ENCODE results near the gene TAS2R41. TPM values are rescaled to one million over a fixed set of nuclear protein-coding genes. Genes with fewer than 3 reads are reported as not detected.
"Not testable (repeated sequence)": the region's sequence is repeated elsewhere in the genome, so short reads cannot be mapped to it uniquely, and the experiment has no call there.

Gene TAS2R41
- total RNA-seq, 1 donor, result not detected

GRCh38 chr7:143519411-143520131 lies 41.9 kb downstream of the TAS2R41 start:
- peak; percentile 67 for DNase-seq (ENCODE audit: low read depth)
- no peak for TF ChIP-seq CTCF (IDR thresholded peaks at IDR 0.05; ENCODE audit: insufficient read depth, low read depth, low read length)
- H3K4me3 ChIP-seq (ENCODE audit: low read depth, low read length), result no peak overlapping the region

GRCh38 chr7:143522309-143522916 lies 44.7 kb downstream of the TAS2R41 start:
- not testable (repeated sequence) for DNase-seq (ENCODE audit: low read depth); H3K4me3 ChIP-seq (ENCODE audit: low read depth, low read length)

Other genes with a start within 250 kb of the TAS2R41 start
- 63.1 and 69.1 TPM in 2 replicates for gene GSTK1, start 214.4 kb upstream of the TAS2R41 start, total RNA-seq
- not detected in 2 replicates for gene TMEM139, start 192.9 kb upstream of the TAS2R41 start, total RNA-seq
- 11.9 and 16.0 TPM in 2 replicates for gene CASP2, start 189.5 kb upstream of the TAS2R41 start, total RNA-seq
- gene CLCN1, start 161.8 kb upstream of the TAS2R41 start, total RNA-seq, result under 0.01 TPM in 2 replicates
- gene FAM131B, start 115.2 kb upstream of the TAS2R41 start, total RNA-seq, result 1.3 and 2.2 TPM in 2 replicates
- gene ZYX, start 96.5 kb upstream of the TAS2R41 start, total RNA-seq, result 71.7 and 96.3 TPM in 2 replicates
- 0.32 TPM in 1 of 2 replicates, not detected in the other for gene EPHA1, start 69.0 kb upstream of the TAS2R41 start, total RNA-seq
- gene TAS2R60, start 34.4 kb upstream of the TAS2R41 start, total RNA-seq, result not detected in 2 replicates
- under 0.01 TPM in 1 of 2 replicates, not detected in the other for gene CTAGE15, start 93.9 kb downstream of the TAS2R41 start, total RNA-seq
- gene TCAF2, start 143.1 kb downstream of the TAS2R41 start, total RNA-seq, result 0.64 and 1.3 TPM in 2 replicates